Measurements from ENCODE around the gene ITGB6.

The ITGB6 gene

GRCh38 chr2:160210599-160211138 is 10.6 kb upstream of the ITGB6 start:
- TF ChIP-seq CTCF (IDR thresholded peaks at IDR 0.05; ENCODE audit: low read length, missing control alignments), result peak; percentile 95
- H3K4me3 ChIP-seq (replicated peaks; ENCODE audit: low read depth, low read length), result no peak overlapping the region
- peak; percentile 84 for DNase-seq (ENCODE audit: low read depth)

- no peak overlapping the region for H3K4me3 ChIP-seq (replicated peaks; ENCODE audit: low read depth, low read length)
- no peak for TF ChIP-seq CTCF (IDR thresholded peaks at IDR 0.05; ENCODE audit: low read length, missing control alignments)
- DNase-seq (ENCODE audit: low read depth), result peak; percentile 88
Observed at GRCh38 chr2:160209516-160209856, 9.4 kb upstream of the ITGB6 start.

GRCh38 chr2:160208655-160209515 is 8.8 kb upstream of the ITGB6 start:
- no peak for DNase-seq (ENCODE audit: low read depth)
- no peak overlapping the region for H3K4me3 ChIP-seq (replicated peaks; ENCODE audit: low read depth, low read length)
- no peak for TF ChIP-seq CTCF (IDR thresholded peaks at IDR 0.05; ENCODE audit: low read length, missing control alignments)

- H3K4me3 ChIP-seq (replicated peaks; ENCODE audit: low read depth, low read length), result no peak overlapping the region
- peak; percentile 85 for DNase-seq (ENCODE audit: low read depth)
- TF ChIP-seq CTCF (IDR thresholded peaks at IDR 0.05; ENCODE audit: low read length, missing control alignments), result no peak
Observed at GRCh38 chr2:160207804-160208654, 8.0 kb upstream of the ITGB6 start.

GRCh38 chr2:160207271-160207670 is 7.2 kb upstream of the ITGB6 start:
- no peak overlapping the region for H3K4me3 ChIP-seq (replicated peaks; ENCODE audit: low read depth, low read length)
- DNase-seq (ENCODE audit: low read depth), result no peak
- TF ChIP-seq CTCF (IDR thresholded peaks at IDR 0.05; ENCODE audit: low read length, missing control alignments), result no peak

GRCh38 chr2:160206436-160206835 is 6.4 kb upstream of the ITGB6 start:
- TF ChIP-seq CTCF (IDR thresholded peaks at IDR 0.05; ENCODE audit: low read length, missing control alignments), result no peak
- no peak overlapping the region for H3K4me3 ChIP-seq (replicated peaks; ENCODE audit: low read depth, low read length)
- no peak for DNase-seq (ENCODE audit: low read depth)

Measured in fibroblast of pulmonary artery (primary cell).